ENCODE results near the gene DCANP1. TPM values are rescaled to one million over a fixed set of nuclear protein-coding genes. Genes with fewer than 3 reads are reported as not detected.
A peak's percentile ranks its signal among the peaks of the same experiment; 100 is the strongest.

DCANP1 gene
- total and polyA plus RNA-seq, 2 donors (not counting 1 experiment from before 2014, with no cell fraction given), result not detected

GRCh38 chr5:135438636-135439221 is 8.4 kb downstream of the DCANP1 start:
- H3K4me3 Mint-ChIP-seq, result no peak overlapping the region
- Histone ChIP-seq H4K20me1 (ENCODE audit: control insufficient read depth, insufficient read depth, low read length, poor library complexity, severe bottlenecking) (no peaks in the 10 kb centered on the region), H3K4me3 (ENCODE audit: control extremely low read depth in 1 of 5, extremely low read depth in 1 of 5, insufficient read depth in 1 of 5, low read depth in 2 of 5, low read length in 4 of 5) (no peak overlapping the region), H3K9me3 (ENCODE audit: control extremely low read depth in 1 of 3, control insufficient read depth in 2 of 3, insufficient read depth in 1 of 3, low read length in 2 of 3) (no peaks in the 10 kb centered on the region), H3K4me2 (replicated peaks; ENCODE audit: low read depth, low read length, poor library complexity, severe bottlenecking) (no peak overlapping the region), H3K36me3 (replicated peaks in 1 of 2; ENCODE audit: control extremely low read depth in 1 of 2, control insufficient read depth in 1 of 2, extremely low read depth in 1 of 2, insufficient read depth in 2 of 2, low read length in 1 of 2) (no peaks in the 10 kb centered on the region), H3K79me2 (ENCODE audit: control insufficient read depth, insufficient read depth, low read length) (no peaks in the 10 kb centered on the region), H3K4me1 (ENCODE audit: control insufficient read depth in 2 of 2, insufficient read depth in 2 of 2, low read length in 2 of 2) (peaks cover 14 to 34% of the 10 kb centered on the region in 2 donors), H3K27ac (ENCODE audit: low read length in 2 of 2) (no peak overlapping the region), H2AFZ (ENCODE audit: insufficient read depth, low read depth, low read length, poor library complexity, severe bottlenecking) (peak overlapping the region; percentile 9), H3K9ac (ENCODE audit: low read length) (no peak overlapping the region), H3K27me3 (replicated peaks in 1 of 4; ENCODE audit: control extremely low read depth in 1 of 4, control insufficient read depth in 3 of 4, insufficient read depth in 4 of 4, low read length in 3 of 4) (peaks cover 0 to 23% (median 2%) of the 10 kb centered on the region in 4 experiments)
- no peak overlapping the region for H3K27ac Mint-ChIP-seq
- H3K4me1 Mint-ChIP-seq, result peaks cover 25% of the 10 kb centered on the region
- TF ChIP-seq EZH2 (IDR thresholded peaks at IDR 0.05; ENCODE audit: borderline replicate concordance, insufficient read depth, low read depth, low read length, poor library complexity, severe bottlenecking) (no peak), CTCF (IDR thresholded peaks at IDR 0.05) (no peak)
- ChIA-PET CTCF (interaction anchor here (0.8 to 1.3 kb wide), 2 partner anchors 8 to 15 kb away, joined by 3 to 4 read pairs; partner anchors contain the start of gene DCANP1), POLR2A (no interaction called here)
- peaks cover 9% of the 10 kb centered on the region for H3K27me3 Mint-ChIP-seq
- WGBS (ENCODE audit: insufficient coverage), result 72% methylated on average over 6 of the region's 10 CpGs
- intact Hi-C loops (cut with micrococcal nuclease), result no loop called here
- ATAC-seq (ENCODE audit: low read depth) (no peak), DNase-seq (no peak)
- H3K9me3 Mint-ChIP-seq (ENCODE audit: insufficient read depth), result no peaks in the 10 kb centered on the region

- H3K27ac ChIP-seq (ENCODE audit: low read length in 2 of 2), result no peak overlapping the region
- H3K79me2 ChIP-seq (ENCODE audit: control insufficient read depth, insufficient read depth, low read length), result no peaks in the 10 kb centered on the region
- no peaks in the 10 kb centered on the region for H3K36me3 ChIP-seq (replicated peaks in 1 of 2; ENCODE audit: control extremely low read depth in 1 of 2, control insufficient read depth in 1 of 2, extremely low read depth in 1 of 2, insufficient read depth in 2 of 2, low read length in 1 of 2)
- no peak overlapping the region for H2AFZ ChIP-seq (ENCODE audit: insufficient read depth, low read depth, low read length, poor library complexity, severe bottlenecking)
- intact Hi-C loops (cut with micrococcal nuclease), result no loop called here
- DNase-seq (no peak), ATAC-seq (ENCODE audit: low read depth) (no peak)
- H3K4me3 Mint-ChIP-seq, result no peak overlapping the region
- peaks cover 8% of the 10 kb centered on the region for H3K27me3 Mint-ChIP-seq
- 89% methylated on average over 10 of the region's 13 CpGs for WGBS (ENCODE audit: insufficient coverage)
- TF ChIP-seq CTCF (IDR thresholded peaks at IDR 0.05) (no peak), EZH2 (IDR thresholded peaks at IDR 0.05; ENCODE audit: borderline replicate concordance, insufficient read depth, low read depth, low read length, poor library complexity, severe bottlenecking) (no peak)
- H3K9me3 ChIP-seq (ENCODE audit: control extremely low read depth in 1 of 3, control insufficient read depth in 2 of 3, insufficient read depth in 1 of 3, low read length in 2 of 3), result no peaks in the 10 kb centered on the region
- H3K9ac ChIP-seq (ENCODE audit: low read length), result peak overlapping the region; percentile 25
- no peaks in the 10 kb centered on the region for H4K20me1 ChIP-seq (ENCODE audit: control insufficient read depth, insufficient read depth, low read length, poor library complexity, severe bottlenecking)
- H3K4me1 ChIP-seq (ENCODE audit: control insufficient read depth in 2 of 2, insufficient read depth in 2 of 2, low read length in 2 of 2), result peaks cover 14 to 34% of the 10 kb centered on the region in 2 donors
- H3K27ac Mint-ChIP-seq, result no peak overlapping the region
- CTCF ChIA-PET, result interaction anchor here (0.8 to 1.3 kb wide), 2 partner anchors 9 to 14 kb away, joined by 3 to 4 read pairs; partner anchors contain the start of gene DCANP1
- H3K9me3 Mint-ChIP-seq (ENCODE audit: insufficient read depth), result no peaks in the 10 kb centered on the region
- H3K27me3 ChIP-seq (replicated peaks in 1 of 4; ENCODE audit: control extremely low read depth in 1 of 4, control insufficient read depth in 3 of 4, insufficient read depth in 4 of 4, low read length in 3 of 4), result peaks cover 0 to 17% (median 2%) of the 10 kb centered on the region in 4 experiments
- POLR2A ChIA-PET, result no interaction called here
- peaks cover 25% of the 10 kb centered on the region for H3K4me1 Mint-ChIP-seq
- peak overlapping the region; percentile 57 for H3K4me2 ChIP-seq (replicated peaks; ENCODE audit: low read depth, low read length, poor library complexity, severe bottlenecking)
- no peak overlapping the region for H3K4me3 ChIP-seq (ENCODE audit: control extremely low read depth in 1 of 5, extremely low read depth in 1 of 5, insufficient read depth in 1 of 5, low read depth in 2 of 5, low read length in 4 of 5)
Measured at GRCh38 chr5:135437796-135438560, 9.2 kb downstream of the DCANP1 start.

Measured in B cell (primary cell).